GM18505 (cell line): Measurements from ENCODE around the gene ECPAS.
"Not testable (repeated sequence)": the region's sequence is repeated elsewhere in the genome, so short reads cannot be mapped to it uniquely, and the experiment has no call there.

Experiments used
- ATAC-seq: cut with Tn5 transposase; IDR thresholded peaks from one replicate; pipeline ENCODE4 v1.9.1; 2021; ENCODE audit not compliant: unreplicated experiment
- POLR2A ChIP-seq: IDR thresholded peaks from 4 replicates; pipeline ENCODE4 v1.6.1; 2011; ENCODE audit warnings: borderline replicate concordance; ENCODE audit not compliant: insufficient read depth, insufficient read length; ENCODE audit errors: extremely low read depth

Gene ECPAS

GRCh38 chr9:111414406-111414805 is 69.8 kb downstream of the ECPAS start:
- ATAC-seq: no peak
- TF ChIP-seq POLR2A: no peak

DNA sequence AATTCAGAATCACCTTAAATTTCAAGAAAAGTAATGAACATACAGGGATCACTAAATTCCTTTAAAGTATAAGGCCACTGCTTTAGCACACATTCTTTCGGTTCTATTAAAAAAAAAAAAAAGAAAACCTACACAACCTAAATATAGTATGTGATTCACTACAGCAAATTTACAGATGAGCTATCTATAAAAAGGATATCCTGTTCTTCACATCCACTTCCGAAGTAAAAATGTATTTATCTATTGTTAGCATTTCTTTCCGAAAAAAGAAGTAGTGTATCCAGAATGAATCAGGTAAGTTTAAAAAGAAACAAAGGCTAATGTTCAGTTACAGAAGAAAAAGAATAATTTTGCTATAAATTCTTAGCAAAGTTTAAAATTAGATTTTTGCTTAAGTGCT is 70.2 kb downstream of the ECPAS start:
- no peak for ATAC-seq
- TF ChIP-seq POLR2A: no peak

- no peak for TF ChIP-seq POLR2A
- ATAC-seq: no peak
Observed at GRCh38 chr9:111412280-111412679, 71.9 kb downstream of the ECPAS start.

- ATAC-seq: no peak
- no peak for TF ChIP-seq POLR2A
Observed at GRCh38 chr9:111411266-111411665, 72.9 kb downstream of the ECPAS start.

GRCh38 chr9:111407813-111408212 is 76.4 kb downstream of the ECPAS start:
- ATAC-seq: no peak
- TF ChIP-seq POLR2A: no peak

- ATAC-seq: no peak
- no peak for TF ChIP-seq POLR2A
Observed at GRCh38 chr9:111405701-111406100, 78.5 kb downstream of the ECPAS start.

GRCh38 chr9:111401486-111401885 is 82.7 kb downstream of the ECPAS start:
- ATAC-seq: not testable (repeated sequence)

GRCh38 chr9:111400564-111400898 is 83.7 kb downstream of the ECPAS start:
- no peak for TF ChIP-seq POLR2A
- no peak for ATAC-seq

- no peak for TF ChIP-seq POLR2A
- ATAC-seq: no peak
Observed at GRCh38 chr9:111399772-111400563, 84.2 kb downstream of the ECPAS start.

- no peak for ATAC-seq
- TF ChIP-seq POLR2A: no peak
Observed at GRCh38 chr9:111399211-111399739, 84.9 kb downstream of the ECPAS start.

DNA sequence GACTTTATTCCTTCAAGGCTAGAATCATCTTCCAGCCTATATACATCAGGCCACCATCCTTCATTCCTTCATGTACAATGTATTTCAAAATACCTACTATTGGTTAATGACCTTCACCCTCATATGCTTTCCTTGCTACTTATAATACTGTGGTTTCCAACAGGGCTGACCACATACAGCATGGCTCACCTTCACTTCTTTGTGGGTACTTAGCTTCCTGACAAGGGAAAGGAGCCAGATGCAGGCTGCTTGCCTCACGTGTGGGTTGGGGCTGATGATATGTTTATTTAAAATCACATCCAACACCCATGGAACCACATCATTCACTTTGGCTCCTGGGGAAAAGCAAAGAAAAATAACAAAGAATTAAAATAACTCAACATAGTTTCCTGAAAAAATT is 90.2 kb downstream of the ECPAS start:
- TF ChIP-seq POLR2A: no peak
- no peak for ATAC-seq

- no peak for ATAC-seq
- TF ChIP-seq POLR2A: no peak
Observed at GRCh38 chr9:111389406-111389805, 94.8 kb downstream of the ECPAS start.

DNA sequence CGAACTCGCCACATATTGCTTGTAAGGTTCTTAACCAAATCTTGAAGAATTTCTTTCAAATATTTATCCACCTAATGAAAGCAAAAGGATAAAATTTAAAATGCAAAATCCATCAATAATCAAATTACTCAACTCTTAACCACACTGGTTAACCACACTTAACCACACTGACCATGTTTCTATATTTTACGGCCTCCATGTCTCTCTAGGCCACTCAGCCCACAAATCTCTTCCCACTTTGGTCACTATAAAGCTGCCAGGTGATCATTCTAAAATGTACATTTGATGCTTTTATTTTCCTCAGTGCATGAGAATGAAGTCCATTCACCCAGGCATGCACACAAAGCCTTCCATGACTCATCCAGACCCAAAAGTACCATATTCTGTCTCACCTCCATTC is 97.8 kb downstream of the ECPAS start:
- no peak for ATAC-seq
- TF ChIP-seq POLR2A: no peak

DNA sequence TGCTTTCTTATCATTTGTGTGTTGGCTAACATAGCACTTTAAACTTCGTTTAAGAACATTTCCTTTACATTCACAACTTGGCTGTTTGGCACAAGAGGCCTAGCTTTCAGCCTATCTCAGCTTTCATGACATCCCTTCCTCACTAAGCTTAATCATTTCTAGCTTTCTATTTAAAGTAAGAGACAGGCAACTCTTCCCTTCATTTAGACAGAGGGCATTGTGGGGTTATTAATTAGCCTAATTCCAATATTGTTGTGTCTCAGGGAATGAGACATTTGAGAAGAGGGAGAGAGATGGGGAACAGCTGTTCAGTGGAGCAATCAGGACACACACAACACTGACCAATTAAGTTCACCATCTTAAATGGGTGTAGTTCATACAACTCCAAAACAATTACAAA is 103.2 kb downstream of the ECPAS start:
- TF ChIP-seq POLR2A: no peak
- ATAC-seq: no peak
